Measurements from ENCODE around the gene CFAP53.
"Not testable (repeated sequence)": the region's sequence is repeated elsewhere in the genome, so short reads cannot be mapped to it uniquely, and the experiment has no call there.

Gene CFAP53

GRCh38 chr18:50268022-50268747 is 1.9 kb upstream of the CFAP53 start:
- peak; percentile 70 to 72 for DNase-seq (ENCODE audit: low read depth in 2 of 2)
- H3K4me3 ChIP-seq (replicated peaks in 1 of 2; ENCODE audit: low read depth in 2 of 2, low read length in 2 of 2) = peak overlapping the region; percentile 44 to 48
- TF ChIP-seq, protein P1, sequence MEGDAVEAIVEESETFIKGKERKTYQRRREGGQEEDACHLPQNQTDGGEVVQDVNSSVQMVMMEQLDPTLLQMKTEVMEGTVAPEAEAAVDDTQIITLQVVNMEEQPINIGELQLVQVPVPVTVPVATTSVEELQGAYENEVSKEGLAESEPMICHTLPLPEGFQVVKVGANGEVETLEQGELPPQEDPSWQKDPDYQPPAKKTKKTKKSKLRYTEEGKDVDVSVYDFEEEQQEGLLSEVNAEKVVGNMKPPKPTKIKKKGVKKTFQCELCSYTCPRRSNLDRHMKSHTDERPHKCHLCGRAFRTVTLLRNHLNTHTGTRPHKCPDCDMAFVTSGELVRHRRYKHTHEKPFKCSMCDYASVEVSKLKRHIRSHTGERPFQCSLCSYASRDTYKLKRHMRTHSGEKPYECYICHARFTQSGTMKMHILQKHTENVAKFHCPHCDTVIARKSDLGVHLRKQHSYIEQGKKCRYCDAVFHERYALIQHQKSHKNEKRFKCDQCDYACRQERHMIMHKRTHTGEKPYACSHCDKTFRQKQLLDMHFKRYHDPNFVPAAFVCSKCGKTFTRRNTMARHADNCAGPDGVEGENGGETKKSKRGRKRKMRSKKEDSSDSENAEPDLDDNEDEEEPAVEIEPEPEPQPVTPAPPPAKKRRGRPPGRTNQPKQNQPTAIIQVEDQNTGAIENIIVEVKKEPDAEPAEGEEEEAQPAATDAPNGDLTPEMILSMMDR (IDR thresholded peaks at IDR 0.05; ENCODE audit: low read depth, low read length) = peak; percentile 79

- no peak for DNase-seq (ENCODE audit: low read depth in 2 of 2)
- TF ChIP-seq, protein P1 (IDR thresholded peaks at IDR 0.05; ENCODE audit: low read depth, low read length) = no peak
- H3K4me3 ChIP-seq (replicated peaks in 1 of 2; ENCODE audit: low read depth in 2 of 2, low read length in 2 of 2) = no peak overlapping the region
Measured at GRCh38 chr18:50262977-50263376, 3.3 kb downstream of the CFAP53 start.

DNA sequence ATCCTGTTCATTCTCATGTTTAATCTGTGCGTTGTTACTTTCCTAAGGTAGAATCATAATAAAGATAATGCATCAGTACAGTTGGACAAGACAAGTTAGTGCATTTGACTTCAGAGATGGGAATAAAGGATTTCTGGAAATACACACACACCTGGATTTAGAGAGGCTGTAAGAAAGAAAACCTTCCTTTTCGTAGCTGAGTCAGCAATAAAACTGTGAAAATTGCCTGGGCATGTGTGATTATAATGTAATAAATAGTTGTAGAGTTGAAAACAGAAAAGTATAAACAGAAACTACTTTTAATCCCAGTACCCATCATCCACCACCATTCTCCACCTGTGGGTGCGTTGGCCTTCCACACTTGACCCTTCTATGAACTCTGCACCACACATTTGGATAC is 15.4 kb downstream of the CFAP53 start:
- DNase-seq (ENCODE audit: low read depth in 2 of 2) = no peak
- TF ChIP-seq, protein P1 (IDR thresholded peaks at IDR 0.05; ENCODE audit: low read depth, low read length) = no peak
- no peak overlapping the region for H3K4me3 ChIP-seq (replicated peaks in 1 of 2; ENCODE audit: low read depth in 2 of 2, low read length in 2 of 2)

DNA sequence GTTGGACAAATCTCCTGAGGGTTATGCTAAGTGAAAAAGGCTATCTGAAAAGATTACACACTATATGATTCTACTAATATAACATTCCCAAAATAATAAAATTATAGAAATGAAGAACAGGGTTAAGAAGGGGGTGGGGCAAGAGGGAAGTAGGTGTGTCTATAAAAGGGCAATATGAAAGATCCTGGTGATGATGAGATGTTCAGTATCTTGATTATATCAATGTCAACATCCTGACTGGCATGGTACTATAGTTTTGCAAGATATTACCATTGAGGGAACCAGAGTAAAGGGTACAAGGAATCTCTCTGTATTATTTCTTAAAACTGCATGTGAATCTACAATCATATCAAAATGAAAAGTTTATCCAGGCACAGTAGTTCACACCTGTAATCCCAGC is 16.7 kb downstream of the CFAP53 start:
- H3K4me3 ChIP-seq (replicated peaks in 1 of 2; ENCODE audit: low read depth in 2 of 2, low read length in 2 of 2) = no peak overlapping the region
- no peak for DNase-seq (ENCODE audit: low read depth in 2 of 2)
- TF ChIP-seq, protein P1 (IDR thresholded peaks at IDR 0.05; ENCODE audit: low read depth, low read length) = no peak

- no peak for DNase-seq (ENCODE audit: low read depth in 2 of 2)
- no peak overlapping the region for H3K4me3 ChIP-seq (replicated peaks in 1 of 2; ENCODE audit: low read depth in 2 of 2, low read length in 2 of 2)
- TF ChIP-seq, protein P1 (IDR thresholded peaks at IDR 0.05; ENCODE audit: low read depth, low read length) = no peak
Measured at GRCh38 chr18:50247561-50247960, 18.7 kb downstream of the CFAP53 start.

GRCh38 chr18:50241768-50242167 is 24.5 kb downstream of the CFAP53 start:
- DNase-seq (ENCODE audit: low read depth in 2 of 2); H3K4me3 ChIP-seq (replicated peaks in 1 of 2; ENCODE audit: low read depth in 2 of 2, low read length in 2 of 2): not testable (repeated sequence)

DNA sequence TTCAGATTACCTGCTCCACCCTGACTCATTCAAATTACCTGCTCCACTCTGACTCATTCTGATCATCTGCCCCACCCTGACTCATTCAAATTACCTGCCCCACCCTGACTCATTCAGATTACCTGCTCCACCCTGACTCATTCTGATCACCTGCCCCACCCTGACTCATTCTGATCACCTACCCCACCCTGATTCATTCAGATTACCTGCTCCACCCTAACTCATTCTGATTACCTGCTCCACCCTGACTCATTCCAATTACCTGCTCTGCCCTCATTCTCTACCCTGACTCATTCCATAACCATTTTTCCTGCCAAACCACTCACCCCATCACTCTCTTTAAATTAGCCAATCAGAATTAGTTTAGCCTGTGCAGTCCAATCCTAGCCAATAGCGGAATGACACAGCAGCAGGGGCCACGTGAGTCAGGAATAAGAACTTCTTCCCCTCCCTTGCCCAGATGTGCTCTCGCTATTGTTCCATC is 26.2 kb downstream of the CFAP53 start:
- TF ChIP-seq, protein P1 (IDR thresholded peaks at IDR 0.05; ENCODE audit: low read depth, low read length) = no peak
- no peak overlapping the region for H3K4me3 ChIP-seq (replicated peaks in 1 of 2; ENCODE audit: low read depth in 2 of 2, low read length in 2 of 2)
- peak in 1 of 2 donors; percentile 45 for DNase-seq (ENCODE audit: low read depth in 2 of 2)

All from cardiac fibroblast (primary cell).